GM19035 (cell line): ENCODE results near the gene NEUROD1.
"Not testable (repeated sequence)": the region's sequence is repeated elsewhere in the genome, so short reads cannot be mapped to it uniquely, and the experiment has no call there.

ENCODE experiments used
- ATAC-seq: cut with Tn5 transposase; IDR thresholded peaks from one replicate; pipeline ENCODE4 v1.9.1; 2021; ENCODE audit not compliant: unreplicated experiment

NEUROD1 gene

DNA sequence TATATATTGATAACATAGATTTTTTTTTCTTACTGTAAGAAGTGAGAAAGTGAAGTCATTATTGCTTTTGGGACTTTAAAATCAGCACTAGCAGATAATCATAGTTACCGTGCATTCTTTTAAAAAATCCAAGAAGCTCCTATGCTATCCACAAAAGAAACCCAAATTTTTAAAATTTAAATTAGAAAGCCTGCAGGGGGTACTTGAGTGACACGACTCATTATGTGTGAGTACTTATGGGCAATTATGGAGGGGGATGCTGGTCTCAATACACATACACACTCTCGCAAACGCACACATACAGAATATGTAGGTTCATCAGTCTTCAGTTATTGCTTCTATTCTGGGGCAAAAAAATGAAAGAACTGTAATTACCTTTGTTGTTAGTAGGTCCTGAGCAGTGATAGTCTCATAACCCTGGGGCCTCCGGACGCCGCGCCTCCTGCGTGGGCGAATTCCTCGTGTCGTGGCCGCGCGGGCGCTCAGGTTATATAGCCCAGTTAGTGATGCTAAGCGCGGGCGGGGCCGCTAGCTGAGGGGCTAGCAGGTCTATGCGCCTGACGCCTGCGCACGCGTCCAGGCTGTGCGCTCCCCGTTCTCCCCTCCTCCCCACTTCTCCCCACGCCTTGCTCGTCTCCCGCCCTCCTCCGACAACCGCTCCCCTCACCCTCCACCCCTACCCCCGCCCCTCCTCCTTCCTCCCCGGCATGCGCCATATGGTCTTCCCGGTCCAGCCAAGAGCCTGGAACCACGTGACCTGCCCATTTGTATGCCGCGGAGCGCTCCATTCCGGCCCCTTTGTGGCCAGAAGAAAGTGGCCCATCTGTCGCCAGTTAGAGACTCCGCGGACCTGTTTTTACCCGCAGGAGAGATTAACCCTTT lies at the start of gene NEUROD1:
NEUROD1 (minus strand) TSS at position 463 of the 882 bp plus-strand sequence. CDS start 1,657 bp downstream, outside the sequence.
- ATAC-seq: no peak

DNA sequence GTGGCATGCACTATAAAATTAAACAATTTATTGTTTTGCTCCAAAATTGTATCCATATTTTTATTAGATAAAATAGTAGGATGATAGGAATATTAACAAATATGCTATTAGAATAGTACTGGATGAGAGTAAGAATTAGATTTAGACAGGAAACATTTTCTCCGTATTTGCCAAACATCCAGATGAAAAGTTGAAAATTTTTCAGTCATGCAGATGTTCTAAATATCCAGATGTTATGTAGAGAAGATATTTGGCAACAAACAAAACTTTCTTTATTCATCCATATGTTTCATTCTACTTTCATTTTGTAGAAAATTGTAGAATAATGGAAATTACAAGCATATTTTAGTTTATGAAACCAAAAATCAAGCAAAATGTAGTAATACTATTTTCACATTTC lies 45.2 kb upstream of the NEUROD1 start:
- ATAC-seq: no peak

DNA sequence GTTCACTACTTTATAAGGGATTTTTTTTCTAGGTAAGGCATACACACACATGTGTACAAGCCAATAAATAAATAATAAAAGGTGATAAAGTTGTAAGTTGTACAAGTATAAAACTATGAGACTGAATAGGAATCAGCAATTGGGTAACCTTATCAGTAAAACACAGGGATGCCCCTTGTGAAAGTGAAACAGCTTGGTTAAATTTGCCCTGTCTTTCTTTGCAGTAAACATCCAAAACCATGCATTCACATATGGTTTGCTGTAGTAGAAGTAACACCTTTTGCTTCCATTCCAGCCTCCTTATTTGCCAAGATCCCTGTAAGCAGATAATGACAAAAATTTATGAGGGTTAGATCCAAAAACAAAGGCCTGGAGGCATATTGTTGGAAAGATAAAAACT lies 44.3 kb upstream of the NEUROD1 start:
- ATAC-seq: no peak

DNA sequence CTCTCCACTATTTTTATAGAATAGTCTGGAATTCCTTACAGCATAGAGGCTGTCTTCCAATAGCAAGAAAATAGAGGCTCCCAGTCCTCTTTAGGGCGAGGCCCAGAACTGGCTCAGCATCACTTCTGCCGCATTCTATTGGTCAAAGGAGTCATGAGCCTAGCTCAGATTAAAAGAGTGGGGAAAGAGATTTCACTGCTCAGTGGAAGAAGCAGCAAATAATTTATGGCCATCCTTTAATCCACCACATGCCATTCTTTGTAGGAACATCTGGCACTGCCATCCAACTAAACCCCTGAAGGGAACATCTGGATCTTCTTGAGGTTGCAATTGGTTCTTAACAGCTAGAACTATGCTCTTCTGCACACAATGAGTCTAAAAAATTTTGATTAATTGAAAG lies 43.4 kb upstream of the NEUROD1 start:
- ATAC-seq: no peak

DNA sequence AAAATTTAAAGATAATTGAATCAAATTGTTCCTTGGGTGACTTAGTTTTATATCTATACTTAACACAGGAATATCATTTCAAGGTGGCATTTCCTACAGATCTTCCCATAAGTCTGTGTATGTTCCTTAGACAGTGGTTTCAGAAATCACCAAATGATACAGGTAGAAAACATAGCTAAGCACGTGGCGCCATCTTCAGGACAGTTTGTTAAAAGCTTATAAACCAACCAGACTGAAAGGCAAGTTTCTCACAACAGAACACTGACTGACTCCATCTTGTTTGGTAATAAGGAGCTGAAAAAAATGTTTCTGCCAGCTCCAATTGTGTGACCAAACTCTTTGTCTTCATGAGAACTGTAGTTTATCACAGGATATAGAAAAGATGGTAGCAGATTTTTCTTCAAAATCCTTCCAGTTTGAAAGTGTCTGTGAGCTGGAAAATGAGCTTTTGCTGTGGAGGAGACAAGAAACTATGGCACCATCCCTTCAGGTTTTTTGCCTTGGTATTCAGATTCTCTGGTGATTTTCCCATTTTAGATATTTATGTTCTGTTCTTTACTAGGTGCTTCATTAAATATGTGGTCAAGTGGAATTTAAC lies 34.8 kb upstream of the NEUROD1 start:
- peak; percentile 93 for ATAC-seq

DNA sequence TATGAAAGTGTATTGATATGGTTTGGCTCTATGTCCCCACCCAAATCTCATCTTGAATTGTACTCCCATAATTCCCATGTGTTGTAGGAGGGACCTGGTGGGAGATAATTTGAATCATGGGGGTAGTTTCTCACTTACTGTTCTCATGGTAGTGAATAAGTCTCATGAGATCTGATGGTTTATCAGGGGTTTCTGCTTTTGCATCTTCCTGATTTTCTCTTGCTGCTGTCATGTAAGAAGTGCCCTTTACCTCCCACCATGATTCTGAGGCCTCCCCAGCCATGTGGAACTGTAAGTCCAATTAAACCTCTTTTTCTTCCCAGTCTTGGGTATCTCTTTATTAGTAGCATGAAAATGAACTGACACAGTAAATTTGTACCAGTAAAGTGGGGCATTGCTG lies 30.7 kb upstream of the NEUROD1 start:
- ATAC-seq: not testable (repeated sequence)

DNA sequence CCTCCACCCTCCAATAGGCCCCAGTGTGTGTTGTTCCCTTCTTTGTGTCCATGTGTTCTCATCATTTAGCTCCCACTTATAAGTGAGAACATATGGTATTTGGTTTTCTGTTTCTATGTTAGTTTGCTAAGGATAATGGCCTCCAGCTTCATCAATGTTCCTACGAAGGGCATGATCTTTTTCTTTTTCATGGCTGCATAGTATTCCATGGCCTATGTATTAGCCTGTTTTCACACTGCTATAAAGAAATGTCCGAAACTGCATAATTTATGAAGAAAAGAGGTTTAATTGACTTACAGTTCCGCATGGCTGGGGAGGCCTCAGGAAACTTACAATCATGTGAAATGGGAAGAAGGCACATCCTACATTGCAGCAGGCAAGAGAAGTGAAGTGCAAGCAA lies 22.2 kb upstream of the NEUROD1 start:
- ATAC-seq: not testable (repeated sequence)

DNA sequence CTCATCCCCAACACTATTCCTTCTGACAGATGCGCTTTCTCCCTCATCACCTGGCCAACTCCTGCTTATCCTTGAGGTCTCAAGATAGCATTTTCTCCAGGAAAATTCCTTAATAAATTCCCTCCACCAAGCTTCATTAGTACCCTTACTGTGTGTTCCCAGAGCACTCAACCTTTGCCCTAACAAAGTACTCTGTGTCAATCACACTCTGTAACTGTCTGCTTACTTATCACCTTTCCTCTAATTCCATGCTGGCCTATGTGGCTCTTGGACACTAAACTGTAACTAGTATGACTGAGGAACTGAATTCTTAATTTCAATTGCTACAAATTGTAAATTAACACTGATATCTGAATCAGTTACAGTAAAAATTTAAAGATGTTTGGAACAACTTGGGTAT lies 17.9 kb upstream of the NEUROD1 start:
- ATAC-seq: no peak

DNA sequence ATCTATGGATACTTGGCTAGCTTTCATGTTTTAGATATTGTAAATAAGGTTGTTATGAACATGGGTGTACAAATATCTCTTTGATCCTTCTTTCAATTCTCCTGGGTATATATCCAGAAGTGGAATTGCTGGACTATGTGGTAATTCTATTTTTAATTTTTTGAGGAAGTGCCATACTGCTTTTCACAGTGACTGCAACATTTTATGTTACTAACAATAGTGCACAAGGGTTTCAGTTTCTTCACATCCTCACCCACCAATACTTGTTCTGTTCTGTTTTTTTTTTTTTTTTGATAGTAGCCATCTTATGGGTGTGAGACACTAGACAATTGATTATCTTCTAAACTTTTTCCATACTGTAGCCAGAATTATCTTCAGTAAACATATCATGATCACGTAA lies 17.3 kb upstream of the NEUROD1 start:
- no peak for ATAC-seq

DNA sequence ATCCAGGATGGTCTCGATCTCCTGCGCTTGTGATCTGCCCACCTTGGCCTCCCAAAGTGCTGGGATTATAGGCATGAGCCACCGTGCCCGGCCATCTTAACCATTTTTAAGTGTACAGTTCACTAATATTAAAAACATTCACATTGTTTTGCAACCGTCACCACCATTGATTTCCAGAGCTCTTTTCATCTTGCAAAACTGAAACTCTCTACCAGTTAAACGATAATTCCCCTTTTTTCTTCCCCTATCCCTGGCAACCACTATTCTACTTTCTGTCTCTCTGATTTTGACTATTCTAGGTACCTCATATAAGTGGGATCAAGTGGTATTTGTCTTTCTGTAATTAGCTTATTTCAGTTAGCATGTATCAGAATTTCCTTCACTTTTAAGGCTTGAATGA lies 16.8 kb upstream of the NEUROD1 start:
- ATAC-seq: no peak

DNA sequence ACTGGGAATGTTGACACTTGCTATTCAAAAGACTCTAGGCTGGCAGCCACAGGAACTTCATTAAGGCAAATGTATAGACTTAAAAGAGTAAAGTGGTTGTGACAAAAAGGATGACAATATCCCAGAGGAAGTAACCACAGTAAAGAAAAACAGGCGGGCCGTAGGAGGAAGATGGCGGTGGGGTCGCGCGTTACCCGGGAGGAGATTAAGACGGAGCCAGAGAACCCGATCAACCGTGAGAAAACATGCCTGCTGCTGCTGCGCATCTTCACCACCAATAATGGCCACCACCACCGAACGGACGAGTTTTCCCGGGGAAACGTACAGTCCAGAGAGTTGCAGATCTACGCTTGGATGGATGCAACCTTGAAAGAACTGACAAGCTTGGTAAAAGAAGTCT lies 14.0 kb upstream of the NEUROD1 start:
- ATAC-seq: no peak

DNA sequence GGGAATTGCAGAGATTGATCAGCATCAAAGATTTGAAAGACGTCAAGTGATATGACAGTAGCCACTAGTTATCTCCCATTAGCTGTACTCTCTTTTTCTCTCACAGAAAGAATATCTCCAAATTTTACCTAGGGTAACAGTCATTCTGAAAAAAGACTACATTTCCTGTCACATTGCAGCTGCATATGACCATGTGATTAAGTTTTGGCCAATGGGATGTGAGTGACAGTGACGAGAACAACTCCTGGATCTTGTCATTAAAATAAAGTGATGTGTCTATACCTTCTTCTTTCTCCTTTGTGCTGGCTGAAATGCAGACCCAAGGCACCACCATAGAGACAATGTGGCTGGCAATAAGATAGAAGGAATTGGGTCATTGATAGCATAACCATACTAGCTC lies 10.5 kb upstream of the NEUROD1 start:
- ATAC-seq: no peak

DNA sequence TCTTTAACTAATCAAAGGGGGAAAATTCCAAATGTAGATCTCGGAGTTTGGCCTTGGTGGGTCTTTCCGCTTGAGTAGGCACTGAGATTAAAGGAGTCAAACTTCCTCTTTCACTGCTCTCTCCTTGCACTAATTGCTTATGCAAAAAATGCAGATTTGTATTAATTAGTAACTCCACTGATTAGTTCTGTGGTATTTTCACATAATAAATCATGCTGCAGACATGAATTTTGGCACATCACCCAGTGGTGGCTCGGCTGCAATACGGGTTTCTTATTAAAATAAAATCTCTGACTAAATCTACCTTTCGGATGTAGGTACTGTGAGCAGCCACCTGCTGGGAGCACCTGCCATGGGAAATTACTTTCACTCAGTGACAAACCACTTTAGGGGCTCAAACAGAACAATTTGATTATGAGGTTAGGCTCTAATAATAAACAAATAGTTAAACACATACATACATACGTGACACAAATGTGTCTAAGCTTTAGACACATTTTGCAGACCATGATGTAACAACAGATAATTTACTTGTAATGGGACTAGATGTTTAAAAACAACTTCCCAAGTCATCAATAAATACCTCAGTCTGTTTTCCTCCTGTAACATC lies 6.4 kb upstream of the NEUROD1 start:
- ATAC-seq: no peak

DNA sequence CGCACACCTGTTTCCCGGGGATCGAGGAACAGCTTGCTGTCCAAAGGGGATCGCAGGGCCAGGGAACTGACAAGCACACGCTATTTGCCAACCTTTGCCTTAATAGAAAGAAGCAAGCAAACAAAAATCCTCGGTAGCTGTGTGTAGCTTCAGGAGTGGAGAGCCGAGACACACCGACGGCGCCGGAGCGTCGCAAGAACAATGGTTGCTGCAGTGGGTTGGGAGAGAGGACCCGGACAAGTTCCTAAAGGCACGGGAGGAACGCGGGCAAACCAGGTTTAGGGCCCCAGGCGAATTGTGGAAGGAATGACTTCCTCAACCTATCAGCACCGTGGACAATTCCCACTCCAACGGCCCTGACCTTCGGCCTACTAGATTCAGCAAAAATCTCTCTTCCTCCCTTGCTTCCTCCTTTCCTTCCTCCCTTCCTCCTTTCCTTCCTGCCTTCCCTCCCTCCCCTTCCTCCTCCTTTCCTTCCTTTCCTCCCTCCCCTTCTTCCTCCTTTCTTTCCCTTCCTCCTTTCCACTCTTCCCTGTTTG lies 4.9 kb upstream of the NEUROD1 start:
- ATAC-seq: no peak

DNA sequence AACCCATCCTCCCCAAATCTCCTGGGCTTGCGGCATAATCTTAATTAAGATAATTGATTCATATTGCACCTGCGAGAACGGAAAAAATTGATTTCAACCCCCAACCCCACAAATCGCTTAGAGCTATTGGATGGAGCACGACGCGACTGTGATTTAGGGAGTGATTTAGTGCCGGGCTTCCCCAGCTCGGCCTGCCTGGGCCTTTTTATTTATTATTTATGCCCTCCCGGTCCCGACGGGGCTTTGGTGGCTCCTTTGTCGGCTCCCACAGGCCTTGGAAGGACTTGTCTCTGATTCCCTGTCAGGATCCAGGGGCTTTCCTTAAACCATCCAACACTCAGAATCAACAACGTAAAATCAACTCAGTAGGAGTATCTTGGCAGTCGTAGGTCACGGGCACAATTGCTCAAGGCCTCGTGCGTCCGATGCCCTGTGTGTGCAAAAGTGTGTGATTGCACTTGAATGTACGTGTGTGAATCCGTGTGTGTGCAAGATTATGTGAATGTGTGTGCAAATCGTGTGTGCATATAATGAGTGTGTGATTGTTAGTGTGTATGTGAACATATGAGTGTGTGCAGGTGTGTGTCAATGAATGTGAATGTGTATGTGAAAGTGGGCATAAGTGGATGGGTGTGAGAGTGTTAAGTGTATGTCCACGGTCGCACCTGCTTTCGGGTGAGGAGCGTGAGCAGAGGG lies 4.3 kb upstream of the NEUROD1 start:
- no peak for ATAC-seq

DNA sequence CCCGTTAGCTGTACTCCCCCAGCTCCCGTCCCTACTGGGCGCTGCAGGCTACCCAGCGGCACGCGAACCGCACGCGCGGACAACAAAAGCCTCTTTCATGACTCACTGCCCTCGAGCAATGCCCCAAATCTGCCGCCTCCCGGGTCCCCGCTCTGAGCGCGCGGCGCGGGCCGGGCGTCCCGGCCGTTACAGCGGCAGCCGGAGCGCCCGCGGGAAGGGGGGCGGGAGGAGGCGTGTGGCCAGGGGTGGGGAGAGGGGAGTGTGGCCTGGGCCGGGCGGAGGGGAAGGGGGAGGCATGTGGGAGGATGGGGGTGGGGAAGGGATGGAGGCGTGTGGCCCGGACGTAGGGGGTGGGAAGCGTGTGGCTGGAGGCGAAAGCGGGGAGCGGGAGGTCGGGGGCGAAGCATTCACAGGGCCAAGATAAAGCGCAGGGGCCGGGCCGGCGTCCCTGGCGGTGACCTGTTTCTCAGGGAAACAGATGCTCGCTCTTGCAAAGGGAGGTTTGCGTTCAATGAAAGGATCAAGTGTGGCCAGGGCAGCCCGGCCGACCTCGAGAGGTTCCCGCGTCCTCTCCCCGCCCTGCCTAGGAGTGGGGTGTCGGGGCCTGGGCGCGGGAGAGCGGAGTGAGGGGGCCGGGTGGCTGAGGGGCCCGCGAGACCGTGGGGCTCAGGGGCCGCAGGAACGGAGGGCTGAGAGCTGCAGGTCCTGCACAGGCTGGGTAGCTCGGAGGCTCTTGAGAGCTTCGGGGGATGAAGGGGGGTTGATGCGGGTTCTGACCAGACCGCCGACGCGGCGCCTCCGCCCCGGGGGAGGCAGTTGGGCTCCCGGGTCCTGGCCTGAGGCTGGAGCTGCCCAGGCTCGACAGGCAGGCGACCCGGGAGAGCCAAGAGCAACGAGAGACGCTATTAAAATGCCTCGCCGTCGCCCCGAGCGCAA lies 3.5 kb upstream of the NEUROD1 start:
- no peak for ATAC-seq

DNA sequence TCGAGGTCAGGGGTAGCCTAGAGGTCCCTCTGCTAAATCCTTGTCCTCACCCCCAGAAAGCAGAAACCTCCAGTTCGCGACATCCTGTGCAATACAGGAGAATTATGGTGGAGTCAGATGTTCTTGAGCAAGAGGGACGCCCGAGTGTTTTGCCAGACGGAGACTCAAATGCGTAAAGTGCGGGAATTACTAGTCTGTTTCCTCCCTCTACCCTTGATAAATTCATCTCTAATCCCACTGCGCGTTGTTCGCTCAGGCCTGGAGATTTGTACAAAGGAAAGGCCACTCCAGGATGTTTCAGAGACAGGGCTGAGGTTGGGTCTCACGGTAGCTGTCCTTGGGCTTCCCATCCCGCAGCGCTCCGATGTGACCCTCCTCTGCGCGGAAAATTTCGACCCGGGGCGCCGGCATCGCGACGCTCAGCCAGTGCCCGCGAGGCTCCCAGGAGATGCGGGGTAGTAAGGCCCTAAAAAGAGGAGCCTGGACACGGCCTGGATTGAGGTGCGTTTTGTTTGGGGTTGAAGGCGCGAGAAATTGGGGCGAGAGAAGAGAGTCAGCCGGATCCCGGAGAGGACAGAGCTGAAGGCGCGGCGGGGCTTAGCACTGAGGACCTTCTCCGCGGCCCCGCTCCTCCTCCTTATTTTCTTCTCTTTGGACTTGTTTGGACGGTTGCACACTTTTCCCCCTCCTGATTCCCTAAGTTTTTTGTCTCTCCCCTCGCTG lies 2.6 kb upstream of the NEUROD1 start:
- no peak for ATAC-seq

DNA sequence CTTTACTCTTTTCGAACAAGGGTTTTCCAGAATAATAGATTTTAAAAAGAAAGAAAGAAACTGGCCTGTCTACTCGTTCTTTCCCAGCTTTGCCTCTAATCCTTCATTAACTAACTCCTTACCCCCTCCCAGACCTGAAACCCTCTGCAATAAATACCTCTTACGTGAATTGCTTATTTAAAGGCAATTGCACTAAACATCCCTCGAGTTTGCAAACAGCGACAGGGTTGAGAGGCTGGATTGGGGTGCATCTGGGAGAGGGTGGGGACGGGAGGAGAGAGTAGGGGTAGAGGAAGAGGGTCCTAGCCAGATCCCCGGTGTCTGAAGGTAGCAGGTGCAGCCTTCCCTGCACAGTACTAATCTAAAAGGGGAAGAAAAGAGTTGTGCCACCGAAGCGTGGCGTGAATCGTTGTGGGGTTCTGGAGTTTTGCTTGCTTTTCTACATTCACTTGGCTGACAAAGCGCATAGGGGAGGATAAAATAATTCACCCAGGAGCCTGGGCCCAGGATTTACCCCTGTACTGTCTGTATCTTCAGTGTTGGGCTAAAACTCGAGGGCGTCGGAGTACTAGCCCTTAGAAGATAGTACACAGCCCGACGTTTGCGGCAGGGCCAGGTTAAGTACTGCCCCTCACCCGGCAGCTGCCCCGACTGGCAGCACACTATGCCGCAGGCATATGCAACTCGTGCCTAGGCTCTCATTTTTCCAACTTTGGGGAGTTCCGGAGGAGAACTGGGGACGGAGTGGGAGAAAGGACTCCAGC lies 1.9 kb upstream of the NEUROD1 start:
- ATAC-seq: no peak
